ENCODE results near the gene SLC16A9. TPM values are rescaled to one million over a fixed set of nuclear protein-coding genes. Genes with fewer than 3 reads are reported as not detected.

Gene SLC16A9
- polyA plus RNA-seq, 1 of the 3 experiments (the other 2 are of a cell fraction), result 4.7 TPM

DNA sequence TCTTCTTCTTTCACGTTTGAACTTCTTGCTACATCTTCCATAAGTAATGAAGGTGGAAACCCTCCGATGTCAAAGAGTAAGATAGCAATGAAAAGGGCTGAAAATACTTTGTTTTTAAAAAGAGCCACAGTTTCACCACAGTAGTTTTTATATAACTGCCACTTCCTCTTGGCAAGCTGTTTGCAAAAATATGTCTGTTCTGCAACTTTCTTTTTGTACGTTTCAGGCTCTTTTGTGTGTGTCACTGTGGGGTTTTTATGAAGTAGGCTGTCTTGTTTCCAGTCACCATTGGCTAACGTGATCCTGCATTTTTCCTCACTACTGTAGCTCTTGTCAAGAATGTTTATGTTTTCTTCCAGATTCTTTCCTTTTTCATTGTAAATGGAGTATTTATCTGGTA, 55.6 kb downstream of the SLC16A9 start (continued):
- TF ChIP-seq, protein P1, sequence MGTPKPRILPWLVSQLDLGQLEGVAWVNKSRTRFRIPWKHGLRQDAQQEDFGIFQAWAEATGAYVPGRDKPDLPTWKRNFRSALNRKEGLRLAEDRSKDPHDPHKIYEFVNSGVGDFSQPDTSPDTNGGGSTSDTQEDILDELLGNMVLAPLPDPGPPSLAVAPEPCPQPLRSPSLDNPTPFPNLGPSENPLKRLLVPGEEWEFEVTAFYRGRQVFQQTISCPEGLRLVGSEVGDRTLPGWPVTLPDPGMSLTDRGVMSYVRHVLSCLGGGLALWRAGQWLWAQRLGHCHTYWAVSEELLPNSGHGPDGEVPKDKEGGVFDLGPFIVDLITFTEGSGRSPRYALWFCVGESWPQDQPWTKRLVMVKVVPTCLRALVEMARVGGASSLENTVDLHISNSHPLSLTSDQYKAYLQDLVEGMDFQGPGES (IDR thresholded peaks at IDR 0.05; ENCODE audit: low read depth, low read length), result no peak
- TF ChIP-seq RCOR1 (IDR thresholded peaks at IDR 0.05; ENCODE audit: low read length), result no peak
- TF ChIP-seq, protein P2, sequence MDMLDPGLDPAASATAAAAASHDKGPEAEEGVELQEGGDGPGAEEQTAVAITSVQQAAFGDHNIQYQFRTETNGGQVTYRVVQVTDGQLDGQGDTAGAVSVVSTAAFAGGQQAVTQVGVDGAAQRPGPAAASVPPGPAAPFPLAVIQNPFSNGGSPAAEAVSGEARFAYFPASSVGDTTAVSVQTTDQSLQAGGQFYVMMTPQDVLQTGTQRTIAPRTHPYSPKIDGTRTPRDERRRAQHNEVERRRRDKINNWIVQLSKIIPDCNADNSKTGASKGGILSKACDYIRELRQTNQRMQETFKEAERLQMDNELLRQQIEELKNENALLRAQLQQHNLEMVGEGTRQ (IDR thresholded peaks at IDR 0.05; ENCODE audit: borderline replicate concordance, low read depth, low read length), result no peak
- no peak for TF ChIP-seq RAD21 (IDR thresholded peaks at IDR 0.05; ENCODE audit: low read length)

DNA sequence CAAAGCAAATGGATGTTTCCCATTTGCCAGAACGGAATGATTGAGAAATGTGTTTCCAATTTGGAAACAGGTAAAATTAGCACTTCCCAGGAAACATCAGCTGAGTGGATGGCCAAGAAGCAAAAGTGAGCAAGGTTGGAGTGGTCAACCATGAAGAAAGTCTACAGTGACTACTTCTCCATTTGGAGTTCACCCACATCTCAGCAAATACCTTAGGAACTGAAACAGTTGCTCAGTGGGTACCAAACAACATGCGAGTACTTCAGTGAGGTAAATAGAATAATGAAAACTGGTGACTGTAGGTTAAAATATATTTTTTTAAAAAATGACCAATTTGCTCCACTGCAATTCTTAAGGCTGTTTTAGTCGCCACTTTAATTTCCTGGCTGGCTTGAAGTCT, 57.7 kb downstream of the SLC16A9 start:
- H3K27me3 ChIP-seq (ENCODE audit: insufficient read depth), result no peaks in the 10 kb centered on the region
- H2AFZ ChIP-seq (ENCODE audit: low read depth), result no peak overlapping the region
- TF ChIP-seq, protein P2 (IDR thresholded peaks at IDR 0.05; ENCODE audit: borderline replicate concordance, low read depth, low read length), result no peak
- no peak for TF ChIP-seq FOXJ3 (CRISPR knock-in tag; IDR thresholded peaks at IDR 0.05)
- no peak for TF ChIP-seq FOXM1 (IDR thresholded peaks at IDR 0.05; ENCODE audit: low read depth)
- TF ChIP-seq MEF2A (IDR thresholded peaks at IDR 0.05; ENCODE audit: borderline replicate concordance, low read depth), result no peak
- no peak for TF ChIP-seq GABPA (IDR thresholded peaks at IDR 0.05; ENCODE audit: low read depth)
- no peak for TF ChIP-seq SIN3A (IDR thresholded peaks at IDR 0.05; ENCODE audit: borderline replicate concordance, low read depth, low read length)
- TF ChIP-seq, protein P3, sequence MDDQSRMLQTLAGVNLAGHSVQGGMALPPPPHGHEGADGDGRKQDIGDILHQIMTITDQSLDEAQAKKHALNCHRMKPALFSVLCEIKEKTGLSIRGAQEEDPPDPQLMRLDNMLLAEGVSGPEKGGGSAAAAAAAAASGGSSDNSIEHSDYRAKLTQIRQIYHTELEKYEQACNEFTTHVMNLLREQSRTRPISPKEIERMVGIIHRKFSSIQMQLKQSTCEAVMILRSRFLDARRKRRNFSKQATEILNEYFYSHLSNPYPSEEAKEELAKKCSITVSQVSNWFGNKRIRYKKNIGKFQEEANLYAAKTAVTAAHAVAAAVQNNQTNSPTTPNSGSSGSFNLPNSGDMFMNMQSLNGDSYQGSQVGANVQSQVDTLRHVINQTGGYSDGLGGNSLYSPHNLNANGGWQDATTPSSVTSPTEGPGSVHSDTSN (IDR thresholded peaks at IDR 0.05), result no peak
- TF ChIP-seq RCOR1 (IDR thresholded peaks at IDR 0.05; ENCODE audit: low read length), result no peak
- TF ChIP-seq RFX5 (IDR thresholded peaks at IDR 0.05; ENCODE audit: low read length), result no peak
- TF ChIP-seq, protein P4, sequence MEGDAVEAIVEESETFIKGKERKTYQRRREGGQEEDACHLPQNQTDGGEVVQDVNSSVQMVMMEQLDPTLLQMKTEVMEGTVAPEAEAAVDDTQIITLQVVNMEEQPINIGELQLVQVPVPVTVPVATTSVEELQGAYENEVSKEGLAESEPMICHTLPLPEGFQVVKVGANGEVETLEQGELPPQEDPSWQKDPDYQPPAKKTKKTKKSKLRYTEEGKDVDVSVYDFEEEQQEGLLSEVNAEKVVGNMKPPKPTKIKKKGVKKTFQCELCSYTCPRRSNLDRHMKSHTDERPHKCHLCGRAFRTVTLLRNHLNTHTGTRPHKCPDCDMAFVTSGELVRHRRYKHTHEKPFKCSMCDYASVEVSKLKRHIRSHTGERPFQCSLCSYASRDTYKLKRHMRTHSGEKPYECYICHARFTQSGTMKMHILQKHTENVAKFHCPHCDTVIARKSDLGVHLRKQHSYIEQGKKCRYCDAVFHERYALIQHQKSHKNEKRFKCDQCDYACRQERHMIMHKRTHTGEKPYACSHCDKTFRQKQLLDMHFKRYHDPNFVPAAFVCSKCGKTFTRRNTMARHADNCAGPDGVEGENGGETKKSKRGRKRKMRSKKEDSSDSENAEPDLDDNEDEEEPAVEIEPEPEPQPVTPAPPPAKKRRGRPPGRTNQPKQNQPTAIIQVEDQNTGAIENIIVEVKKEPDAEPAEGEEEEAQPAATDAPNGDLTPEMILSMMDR (IDR thresholded peaks at IDR 0.05), result no peak
- TF ChIP-seq, protein P1 (IDR thresholded peaks at IDR 0.05; ENCODE audit: low read depth, low read length), result no peak
- no peak for TF ChIP-seq SMC3 (IDR thresholded peaks at IDR 0.05; ENCODE audit: low read depth, low read length)
- no peak for TF ChIP-seq NFIC (IDR thresholded peaks at IDR 0.05; ENCODE audit: borderline replicate concordance)
- TF ChIP-seq, protein P5, sequence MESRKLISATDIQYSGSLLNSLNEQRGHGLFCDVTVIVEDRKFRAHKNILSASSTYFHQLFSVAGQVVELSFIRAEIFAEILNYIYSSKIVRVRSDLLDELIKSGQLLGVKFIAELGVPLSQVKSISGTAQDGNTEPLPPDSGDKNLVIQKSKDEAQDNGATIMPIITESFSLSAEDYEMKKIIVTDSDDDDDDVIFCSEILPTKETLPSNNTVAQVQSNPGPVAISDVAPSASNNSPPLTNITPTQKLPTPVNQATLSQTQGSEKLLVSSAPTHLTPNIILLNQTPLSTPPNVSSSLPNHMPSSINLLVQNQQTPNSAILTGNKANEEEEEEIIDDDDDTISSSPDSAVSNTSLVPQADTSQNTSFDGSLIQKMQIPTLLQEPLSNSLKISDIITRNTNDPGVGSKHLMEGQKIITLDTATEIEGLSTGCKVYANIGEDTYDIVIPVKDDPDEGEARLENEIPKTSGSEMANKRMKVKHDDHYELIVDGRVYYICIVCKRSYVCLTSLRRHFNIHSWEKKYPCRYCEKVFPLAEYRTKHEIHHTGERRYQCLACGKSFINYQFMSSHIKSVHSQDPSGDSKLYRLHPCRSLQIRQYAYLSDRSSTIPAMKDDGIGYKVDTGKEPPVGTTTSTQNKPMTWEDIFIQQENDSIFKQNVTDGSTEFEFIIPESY (IDR thresholded peaks at IDR 0.05; ENCODE audit: borderline replicate concordance, low read depth), result no peak
- TF ChIP-seq JUND (IDR thresholded peaks at IDR 0.05), result no peak
- no peak for TF ChIP-seq FOSL2 (IDR thresholded peaks at IDR 0.05; ENCODE audit: borderline replicate concordance, low read depth)
- no peaks in the 10 kb centered on the region for H4K20me1 ChIP-seq (ENCODE audit: insufficient read depth)
- H3K4me1 ChIP-seq (ENCODE audit: control insufficient read depth in 1 of 2, insufficient read depth in 2 of 2, low read depth in 1 of 2, low read length in 1 of 2), result peaks cover 0 to 11% of the 10 kb centered on the region in 2 experiments; a peak in 1 of 4 replicates
- H3K4me2 ChIP-seq, result no peak overlapping the region
- H3K36me3 ChIP-seq (replicated peaks in 1 of 2; ENCODE audit: control insufficient read depth in 1 of 2, insufficient read depth in 2 of 2, low read length in 1 of 2), result no peaks in the 10 kb centered on the region
- POLR2A ChIA-PET, result no interaction called here
- H3K9me2 ChIP-seq, result no peaks in the 10 kb centered on the region
- no peaks in the 10 kb centered on the region for H3K79me2 ChIP-seq (ENCODE audit: insufficient read depth)
- H3K27ac ChIP-seq (ENCODE audit: low read depth in 2 of 2, low read length in 1 of 2), result no peak overlapping the region
- no peak for DNase-seq
- no peak overlapping the region for H3K9ac ChIP-seq
- no peaks in the 10 kb centered on the region for H3F3A ChIP-seq (replicated peaks; ENCODE audit: insufficient read depth)
- CTCF ChIA-PET, result no interaction called here
- WGBS (ENCODE audit: low lambda C conversion rate), result 87% methylated on average over 3 of the region's 3 CpGs
- no peaks in the 10 kb centered on the region for H3K9me3 ChIP-seq
- no peak overlapping the region for H3K4me3 ChIP-seq (ENCODE audit: low read depth in 2 of 2, low read length in 1 of 2)
